Naive thymus-derived CD4-positive, alpha-beta T cell (primary cell): ENCODE results near the gene ATF6. TPM values are rescaled to one million over a fixed set of nuclear protein-coding genes. Genes with fewer than 3 reads are reported as not detected.

Experiments
- ATAC-seq: fragments of 150-1000 bp; cut with Tn5 transposase; 2 replicates; pipeline ENCODE4 v1.10.0; 2021; ENCODE audit warnings: mild to moderate bottlenecking, moderate library complexity
- CTCF ChIA-PET: fragments of 350-600 bp; sonication (Branson Sonifier 250); formaldehyde crosslinking; loops from one replicate; lab custom pipeline; 2021; ENCODE audit warnings: antibody characterized with exemption; lab: Charles Lee
- POLR2A ChIA-PET: fragments of 350-600 bp; sonication (Branson Sonifier 250); formaldehyde crosslinking; loops from one replicate; lab custom pipeline; 2021; ENCODE audit warnings: antibody characterized with exemption, inconsistent platforms; lab: Charles Lee
- DNase-seq, 9 donors: peaks; one replicate each; pipeline versions ENCODE4 v3.0.0 to v3.0.0-alpha.2; 2020 to 2022; ENCODE audit warnings: mixed read lengths in 1 of 9
- H3K27ac ChIP-seq: one replicate; pipeline ENCODE4 v1.7.0; 2013; ENCODE audit warnings: mild to moderate bottlenecking, low read depth, low read length, moderate library complexity
- H3K27me3 ChIP-seq, 2 donors: one replicate each; pipeline ENCODE4 v1.7.0; 2013; ENCODE audit warnings: low read length in 2 of 2, mild to moderate bottlenecking in 2 of 2, moderate library complexity in 2 of 2; ENCODE audit not compliant: control insufficient read depth in 2 of 2, insufficient read depth in 2 of 2
- H3K36me3 ChIP-seq, 3 experiments: 1 replicate in 2 of 3; 2 replicates in 1 of 3; pipeline ENCODE4 v1.7.0; 2013; ENCODE audit warnings: low read length in 3 of 3, mild to moderate bottlenecking in 3 of 3, moderate library complexity in 1 of 3; ENCODE audit not compliant: insufficient read depth in 3 of 3, control insufficient read depth in 2 of 3
- H3K4me1 ChIP-seq, 2 donors: one replicate each; pipeline ENCODE4 v1.7.0; 2013; ENCODE audit warnings: low read length in 2 of 2, mild to moderate bottlenecking in 2 of 2, moderate library complexity in 1 of 2; ENCODE audit not compliant: control insufficient read depth in 2 of 2, insufficient read depth in 2 of 2
- H3K4me3 ChIP-seq: 2 replicates; pipeline ENCODE4 v1.7.0; 2013; ENCODE audit warnings: mild to moderate bottlenecking, low read length
- H3K9me3 ChIP-seq, 3 experiments: 1 replicate in 2 of 3; 2 replicates in 1 of 3; pipeline ENCODE4 v1.7.0; 2013; ENCODE audit warnings: low read length in 3 of 3; ENCODE audit not compliant: control insufficient read depth in 2 of 3
- H3K27ac Mint-ChIP-seq, 9 donors: one replicate each; pipeline ENCODE4 v1.8.0; 2020 to 2022; ENCODE audit warnings: mixed read lengths in 9 of 9, mild to moderate bottlenecking in 8 of 9, moderate library complexity in 5 of 9, inconsistent platforms in 2 of 9
- H3K27me3 Mint-ChIP-seq, 5 donors: one replicate each; pipeline ENCODE4 v1.8.0; 2021 to 2022; ENCODE audit warnings: mixed read lengths in 5 of 5, mild to moderate bottlenecking in 1 of 5
- H3K36me3 Mint-ChIP-seq, 5 donors: one replicate each; pipeline ENCODE4 v1.8.0; 2020 to 2022; ENCODE audit warnings: mixed read lengths in 5 of 5, mild to moderate bottlenecking in 3 of 5, inconsistent platforms in 1 of 5
- H3K4me1 Mint-ChIP-seq, 7 donors: one replicate each; pipeline ENCODE4 v1.8.0; 2020 to 2022; ENCODE audit warnings: mixed read lengths in 7 of 7, mild to moderate bottlenecking in 3 of 7, inconsistent platforms in 1 of 7
- H3K4me3 Mint-ChIP-seq, 10 donors: one replicate each; pipeline ENCODE4 v1.8.0; 2020 to 2022; ENCODE audit warnings: mild to moderate bottlenecking in 10 of 10, mixed read lengths in 10 of 10, moderate library complexity in 6 of 10, inconsistent platforms in 2 of 10
- H3K9me3 Mint-ChIP-seq, 11 donors: one replicate each; pipeline ENCODE4 v1.8.0; 2020 to 2022; ENCODE audit warnings: mixed read lengths in 11 of 11, mild to moderate bottlenecking in 4 of 11, inconsistent platforms in 1 of 11, moderate library complexity in 1 of 11
- intact Hi-C, 2 donors: fragments of 100-400 bp; cut with micrococcal nuclease; formaldehyde crosslinking; loops; one replicate each; pipeline ENCODE4 v1.15.1; 2023
- polyA plus RNA-seq, 2 donors: library from polyadenylated mRNA; unstranded; fragments of 300-500 nt; fragmentation: Illumina TruSeq; gene quantifications; one replicate each; pipeline ENCODE4 v1.2.3, GENCODE V29; 2021
- total RNA-seq, 6 experiments: library from RNA in 5 of 6; stranded (reverse) in 5 of 6; gene quantifications; 1 replicate in 5 of 6; 2 replicates in 1 of 6; pipeline ENCODE4 v1.2.3 and lab custom pipeline; 2021 to 2026

The ATF6 gene
- total and polyA plus RNA-seq, 7 experiments from 2014 or later = 17.9 to 27.5 (median 22.5) TPM

GRCh38 chr1:161838362-161838761 is 72.2 kb downstream of the ATF6 start:
- peaks cover 0 to 20% (median 4%) of the 10 kb centered on the region in 3 experiments for H3K36me3 ChIP-seq
- no peaks in the 10 kb centered on the region for H3K4me1 ChIP-seq
- Mint-ChIP-seq H3K27me3 (no peaks in the 10 kb centered on the region), H3K4me3 (no peak overlapping the region), H3K27ac (peak overlapping the region in 2 of 9 donors; percentile 12 to 59), H3K4me1 (peaks cover 0 to 9% (median 3%) of the 10 kb centered on the region in 7 donors), H3K36me3 (peaks cover 9 to 74% (median 47%) of the 10 kb centered on the region in 5 donors), H3K9me3 (peaks cover 0 to 5% (median 0%) of the 10 kb centered on the region in 11 donors)
- CTCF ChIA-PET = no interaction called here
- H3K9me3 ChIP-seq = no peaks in the 10 kb centered on the region
- no peak for ATAC-seq
- no peak for DNase-seq
- no peak overlapping the region for H3K4me3 ChIP-seq
- intact Hi-C loops = no loop called here
- no peaks in the 10 kb centered on the region for H3K27me3 ChIP-seq
- H3K27ac ChIP-seq = no peak overlapping the region
- POLR2A ChIA-PET = no interaction called here

- Mint-ChIP-seq H3K9me3 (no peaks in the 10 kb centered on the region), H3K27ac (no peak overlapping the region), H3K4me3 (no peak overlapping the region), H3K27me3 (no peaks in the 10 kb centered on the region), H3K4me1 (peaks cover 0 to 7% (median 4%) of the 10 kb centered on the region in 7 donors), H3K36me3 (peaks cover 9 to 74% (median 49%) of the 10 kb centered on the region in 5 donors)
- Histone ChIP-seq H3K4me1 (no peaks in the 10 kb centered on the region), H3K36me3 (peaks cover 0 to 20% (median 4%) of the 10 kb centered on the region in 3 experiments), H3K4me3 (no peak overlapping the region), H3K27me3 (no peaks in the 10 kb centered on the region), H3K27ac (no peak overlapping the region), H3K9me3 (no peaks in the 10 kb centered on the region)
- ATAC-seq (no peak), DNase-seq (no peak)
- ChIA-PET POLR2A (no interaction called here), CTCF (no interaction called here)
- intact Hi-C loops = no loop called here
Observed at GRCh38 chr1:161838885-161839284, 72.8 kb downstream of the ATF6 start.

GRCh38 chr1:161839591-161839990 is 73.5 kb downstream of the ATF6 start:
- H3K36me3 ChIP-seq = peaks cover 0 to 20% (median 4%) of the 10 kb centered on the region in 3 experiments
- no peak overlapping the region for H3K4me3 Mint-ChIP-seq
- ChIA-PET POLR2A (no interaction called here), CTCF (no interaction called here)
- H3K4me1 Mint-ChIP-seq = peaks cover 0 to 10% (median 4%) of the 10 kb centered on the region in 7 donors
- H3K27me3 Mint-ChIP-seq = no peaks in the 10 kb centered on the region
- intact Hi-C loops = no loop called here
- no peaks in the 10 kb centered on the region for H3K27me3 ChIP-seq
- DNase-seq (no peak), ATAC-seq (no peak)
- no peak overlapping the region for H3K4me3 ChIP-seq
- no peaks in the 10 kb centered on the region for H3K9me3 Mint-ChIP-seq
- H3K27ac ChIP-seq = no peak overlapping the region
- peaks cover 8 to 75% (median 54%) of the 10 kb centered on the region in 5 donors for H3K36me3 Mint-ChIP-seq
- no peaks in the 10 kb centered on the region for H3K4me1 ChIP-seq
- peak overlapping the region in 1 of 9 donors; percentile 18 for H3K27ac Mint-ChIP-seq
- no peaks in the 10 kb centered on the region for H3K9me3 ChIP-seq

- no peak overlapping the region for H3K4me3 ChIP-seq
- peaks cover 0 to 10% (median 4%) of the 10 kb centered on the region in 7 donors for H3K4me1 Mint-ChIP-seq
- no peaks in the 10 kb centered on the region for H3K9me3 Mint-ChIP-seq
- no peak overlapping the region for H3K27ac Mint-ChIP-seq
- H3K27ac ChIP-seq = no peak overlapping the region
- CTCF ChIA-PET = no interaction called here
- intact Hi-C loops = loop anchor here in 1 of 2 donors (5.0 kb wide), 1 partner anchor 33 kb away; no protein-coding TSS in a partner anchor
- peaks cover 4 to 71% (median 55%) of the 10 kb centered on the region in 5 donors for H3K36me3 Mint-ChIP-seq
- no peaks in the 10 kb centered on the region for H3K27me3 ChIP-seq
- POLR2A ChIA-PET = no interaction called here
- no peak for DNase-seq
- peaks cover 0 to 20% (median 4%) of the 10 kb centered on the region in 3 experiments for H3K36me3 ChIP-seq
- no peaks in the 10 kb centered on the region for H3K4me1 ChIP-seq
- no peaks in the 10 kb centered on the region for H3K27me3 Mint-ChIP-seq
- ATAC-seq = no peak
- H3K9me3 ChIP-seq = no peaks in the 10 kb centered on the region
- no peak overlapping the region for H3K4me3 Mint-ChIP-seq
Observed at GRCh38 chr1:161840363-161840762, 74.2 kb downstream of the ATF6 start.

- Histone ChIP-seq H3K27ac (no peak overlapping the region), H3K36me3 (peaks cover 0 to 25% (median 4%) of the 10 kb centered on the region in 3 experiments), H3K4me1 (no peaks in the 10 kb centered on the region), H3K27me3 (no peaks in the 10 kb centered on the region), H3K9me3 (no peaks in the 10 kb centered on the region), H3K4me3 (no peak overlapping the region)
- CTCF ChIA-PET = no interaction called here
- Mint-ChIP-seq H3K9me3 (no peaks in the 10 kb centered on the region), H3K36me3 (peaks cover 4 to 58% (median 57%) of the 10 kb centered on the region in 5 donors), H3K4me1 (peaks cover 0 to 10% (median 3%) of the 10 kb centered on the region in 7 donors), H3K4me3 (no peak overlapping the region), H3K27me3 (no peaks in the 10 kb centered on the region), H3K27ac (no peak overlapping the region)
- no peak for ATAC-seq
- DNase-seq = no peak
- POLR2A ChIA-PET = no interaction called here
- intact Hi-C loops = loop anchor here in 1 of 2 donors (5.0 kb wide), 1 partner anchor 36 kb away; no protein-coding TSS in a partner anchor
Observed at GRCh38 chr1:161843156-161843555, 77.0 kb downstream of the ATF6 start.

- DNase-seq = no peak
- POLR2A ChIA-PET = no interaction called here
- Histone ChIP-seq H3K9me3 (no peaks in the 10 kb centered on the region), H3K36me3 (peaks cover 0 to 26% (median 4%) of the 10 kb centered on the region in 3 experiments), H3K4me1 (no peaks in the 10 kb centered on the region), H3K27ac (no peak overlapping the region), H3K27me3 (no peaks in the 10 kb centered on the region), H3K4me3 (no peak overlapping the region)
- H3K4me3 Mint-ChIP-seq = no peak overlapping the region
- H3K27me3 Mint-ChIP-seq = no peaks in the 10 kb centered on the region
- ATAC-seq = no peak
- CTCF ChIA-PET = no interaction called here
- H3K27ac Mint-ChIP-seq = no peak overlapping the region
- intact Hi-C loops = loop anchor here in 1 of 2 donors (5.0 kb wide), 1 partner anchor 37 kb away; no protein-coding TSS in a partner anchor
- no peaks in the 10 kb centered on the region for H3K9me3 Mint-ChIP-seq
- peaks cover 8 to 61% (median 54%) of the 10 kb centered on the region in 5 donors for H3K36me3 Mint-ChIP-seq
- H3K4me1 Mint-ChIP-seq = peaks cover 0 to 16% (median under 1%) of the 10 kb centered on the region in 7 donors
Observed at GRCh38 chr1:161844696-161845095, 78.6 kb downstream of the ATF6 start.

GRCh38 chr1:161848676-161849075 is 82.6 kb downstream of the ATF6 start:
- ChIA-PET POLR2A (no interaction called here), CTCF (interaction anchor here (1.3 kb wide), 1 partner anchor 16 kb away, joined by 4 read pairs; no protein-coding TSS in a partner anchor)
- DNase-seq (no peak), ATAC-seq (no peak)
- Histone ChIP-seq H3K36me3 (peaks cover 0 to 44% (median 8%) of the 10 kb centered on the region in 3 experiments), H3K9me3 (no peaks in the 10 kb centered on the region), H3K4me3 (no peak overlapping the region), H3K27ac (no peak overlapping the region), H3K27me3 (no peaks in the 10 kb centered on the region), H3K4me1 (no peaks in the 10 kb centered on the region)
- Mint-ChIP-seq H3K27ac (peak overlapping the region in 2 of 9 donors; percentile 23 to 65), H3K27me3 (no peaks in the 10 kb centered on the region), H3K9me3 (no peaks in the 10 kb centered on the region), H3K36me3 (peaks cover 20 to 50% (median 38%) of the 10 kb centered on the region in 5 donors), H3K4me3 (no peak overlapping the region), H3K4me1 (peaks cover 0 to 14% (median 0%) of the 10 kb centered on the region in 7 donors)
- intact Hi-C loops = no loop called here
